Esophagus muscularis mucosa (tissue), 4 donors: ENCODE data around the gene RADIL. TPM values are rescaled to one million over a fixed set of nuclear protein-coding genes. Genes with fewer than 3 reads are reported as not detected.

Experiments
- DNase-seq: peaks from one replicate; pipeline ENCODE4 v3.0.0-alpha.2; 2017; ENCODE audit errors: extremely low spot score
- H3K27ac ChIP-seq, 4 donors: fragments of 200-600 bp; sonication (generic); replicated peaks in 1 of 4; 1 replicate in 3 of 4; 2 replicates in 1 of 4; pipeline ENCODE4 v1.5.1; 2016 to 2019; ENCODE audit warnings: mild to moderate bottlenecking in 1 of 4
- H3K27me3 ChIP-seq, 4 donors: fragments of 200-600 bp; sonication (generic); one replicate each; pipeline versions ENCODE4 v1.5.1 to v1.6.0; 2016 to 2019
- H3K36me3 ChIP-seq, 4 donors: fragments of 200-600 bp; sonication (generic); one replicate each; pipeline ENCODE4 v1.5.1; 2016 to 2019
- H3K4me1 ChIP-seq, 4 donors: fragments of 200-600 bp; sonication (generic); one replicate each; pipeline ENCODE4 v1.5.1; 2016 to 2019
- H3K4me3 ChIP-seq, 4 donors: fragments of 200-600 bp; sonication (generic); 1 replicate in 2 of 4; 2 replicates in 2 of 4; pipeline ENCODE4 v1.5.1; 2016 to 2019; ENCODE audit warnings: mild to moderate bottlenecking in 4 of 4, moderate library complexity in 1 of 4
- H3K9me3 ChIP-seq, 4 donors: fragments of 200-600 bp; sonication (generic); 1 replicate in 3 of 4; 2 replicates in 1 of 4; pipeline ENCODE4 v1.5.1; 2016 to 2019
- EP300 ChIP-seq: sonication (generic); formaldehyde crosslinking; IDR thresholded peaks from one replicate; pipeline ENCODE4 v1.6.1; 2017; ENCODE audit warnings: antibody characterized with exemption
- POLR2A ChIP-seq: fragments of 450-650 bp; IDR thresholded peaks from one replicate; pipeline ENCODE4 v1.6.1; 2017; ENCODE audit warnings: antibody characterized with exemption, moderate library complexity, mild to moderate bottlenecking, low read depth
- POLR2AphosphoS5 ChIP-seq, 2 donors: sonication (generic); formaldehyde crosslinking; IDR thresholded peaks; one replicate each; pipeline ENCODE4 v1.6.1; 2017; ENCODE audit warnings: antibody characterized with exemption in 2 of 2
- WGBS: methylation state at CpG from one replicate; pipeline ENCODE4 v1.1.5; 2018; 5-methylcytosine and 5-hydroxymethylcytosine counted together
- intact Hi-C: fragments of 100-400 bp; cut with DNase I; formaldehyde crosslinking; loops from one replicate; pipeline ENCODE4 v1.15.1; 2023
- small RNA-seq, 3 donors: library from RNA; depleted of rRNA; stranded (forward); fragments of <200 nt; gene quantifications; one replicate each; pipeline ENCODE3, GENCODE V24; 2016
- total RNA-seq, 4 donors: library from RNA; depleted of rRNA; stranded (reverse); fragments of >200 nt; gene quantifications; one replicate each; pipeline versions ENCODE4 v1.1.0 to v1.2.1, GENCODE V29; 2016
- TF ChIP-seq, protein P1 (sequence below), 3 experiments: fragments of 200-600 bp in 2 of 3; fragments of 450-650 bp in 1 of 3; sonication (generic) in 2 of 3; IDR thresholded peaks; one replicate each; pipeline ENCODE4 v1.5.1; 2017 to 2019; ENCODE audit warnings: antibody characterized with exemption in 3 of 3, mild to moderate bottlenecking in 2 of 3, moderate library complexity in 1 of 3

RADIL gene
- total RNA-seq, 4 donors from 2014 or later = 6.5 to 12.9 (median 12.1) TPM

DNA sequence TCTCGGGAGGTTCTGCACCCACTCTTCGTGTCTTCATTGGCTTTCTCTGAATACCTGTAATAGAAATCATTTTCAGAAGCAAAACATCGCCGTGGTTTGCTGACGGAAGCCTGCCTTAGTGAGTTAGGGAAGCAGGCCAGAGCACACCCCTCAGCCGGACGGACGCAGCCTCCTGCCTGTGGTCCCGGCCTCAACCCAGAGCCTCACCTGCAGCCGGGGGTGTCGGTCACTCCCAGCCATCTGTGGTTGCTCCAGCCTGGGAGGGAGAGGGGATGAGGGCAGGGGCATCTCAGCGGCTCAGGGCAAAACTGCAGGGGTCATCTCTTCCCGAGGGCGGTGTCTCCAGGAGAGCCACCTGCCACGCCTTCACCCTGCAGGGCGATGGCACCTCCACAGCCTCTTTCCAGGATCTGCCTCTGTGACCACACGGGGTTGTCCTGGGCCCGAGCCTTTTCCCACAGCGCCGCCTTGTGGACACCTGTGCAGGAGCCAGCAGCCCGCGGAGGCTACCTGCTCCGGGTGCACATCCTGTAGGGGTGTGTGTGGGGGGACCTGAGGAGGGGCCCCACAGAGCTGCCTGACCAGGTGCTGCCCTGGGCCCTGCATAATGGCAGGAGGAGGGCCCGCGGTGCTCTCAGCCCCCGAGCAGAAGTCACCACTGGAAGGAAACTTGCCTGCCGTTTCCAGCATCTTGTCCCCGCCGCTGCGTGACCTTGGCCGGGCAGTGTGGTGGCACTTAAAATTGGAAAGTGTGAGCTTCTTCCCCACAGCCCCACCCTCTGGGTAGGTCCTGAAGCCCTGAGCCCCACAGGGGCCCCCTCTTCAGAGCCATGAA, 129.7 kb downstream of the RADIL start:
- intact Hi-C loops = loop anchor here (2.0 to 5.0 kb wide), 2 partner anchors 71 to 112 kb away; partner anchors contain the start of gene FOXK1
- TF ChIP-seq POLR2AphosphoS5 (IDR thresholded peaks at IDR 0.05) (peak; percentile 35 to 63), POLR2A (no peak), EP300 (no peak)
- TF ChIP-seq, protein P1, sequence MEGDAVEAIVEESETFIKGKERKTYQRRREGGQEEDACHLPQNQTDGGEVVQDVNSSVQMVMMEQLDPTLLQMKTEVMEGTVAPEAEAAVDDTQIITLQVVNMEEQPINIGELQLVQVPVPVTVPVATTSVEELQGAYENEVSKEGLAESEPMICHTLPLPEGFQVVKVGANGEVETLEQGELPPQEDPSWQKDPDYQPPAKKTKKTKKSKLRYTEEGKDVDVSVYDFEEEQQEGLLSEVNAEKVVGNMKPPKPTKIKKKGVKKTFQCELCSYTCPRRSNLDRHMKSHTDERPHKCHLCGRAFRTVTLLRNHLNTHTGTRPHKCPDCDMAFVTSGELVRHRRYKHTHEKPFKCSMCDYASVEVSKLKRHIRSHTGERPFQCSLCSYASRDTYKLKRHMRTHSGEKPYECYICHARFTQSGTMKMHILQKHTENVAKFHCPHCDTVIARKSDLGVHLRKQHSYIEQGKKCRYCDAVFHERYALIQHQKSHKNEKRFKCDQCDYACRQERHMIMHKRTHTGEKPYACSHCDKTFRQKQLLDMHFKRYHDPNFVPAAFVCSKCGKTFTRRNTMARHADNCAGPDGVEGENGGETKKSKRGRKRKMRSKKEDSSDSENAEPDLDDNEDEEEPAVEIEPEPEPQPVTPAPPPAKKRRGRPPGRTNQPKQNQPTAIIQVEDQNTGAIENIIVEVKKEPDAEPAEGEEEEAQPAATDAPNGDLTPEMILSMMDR (IDR thresholded peaks at IDR 0.05) = peak; percentile 87 to 94 (median 93)
- peaks cover 18 to 40% (median 32%) of the 10 kb centered on the region in 4 donors for H3K4me1 ChIP-seq
- no peaks in the 10 kb centered on the region for H3K27me3 ChIP-seq
- 53% methylated on average over 17 of the region's 31 CpGs for WGBS
- H3K9me3 ChIP-seq = no peaks in the 10 kb centered on the region
- no peak for DNase-seq
- peaks cover 34 to 84% (median 51%) of the 10 kb centered on the region in 4 donors for H3K36me3 ChIP-seq
- no peak overlapping the region for H3K4me3 ChIP-seq
- H3K27ac ChIP-seq = peak overlapping the region; percentile 28 to 70 (median 46)

DNA sequence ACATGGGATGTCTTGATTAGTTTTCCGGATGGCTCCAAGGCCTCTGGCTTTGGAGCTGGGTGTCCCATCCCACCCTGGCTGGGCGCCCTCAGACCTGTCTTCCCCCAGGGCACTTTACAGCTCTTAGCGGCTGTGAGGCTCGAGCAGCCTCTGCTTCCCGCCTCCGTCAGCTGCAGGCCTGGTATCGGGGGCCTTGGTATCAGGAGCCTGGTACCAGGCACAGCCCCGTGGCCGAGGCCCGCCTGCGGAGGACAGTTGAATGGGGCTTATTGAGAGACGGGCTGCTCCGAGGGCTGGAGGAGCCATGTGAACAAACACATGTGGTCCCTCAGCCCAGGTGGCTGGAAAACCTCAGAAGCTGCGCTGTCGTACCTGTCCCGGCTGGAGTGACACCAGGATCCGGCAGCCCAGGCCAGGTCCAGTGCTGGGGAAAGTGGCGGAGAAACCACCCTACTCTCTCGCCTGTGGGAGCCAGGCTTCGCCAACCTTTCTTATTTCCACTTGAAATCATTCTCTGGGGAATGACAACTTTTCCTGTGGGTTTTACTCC, 132.0 kb downstream of the RADIL start:
- WGBS = 93% methylated on average over 8 of the region's 20 CpGs
- intact Hi-C loops = loop anchor here (5.0 kb wide), 1 partner anchor 109 kb away; no protein-coding TSS in a partner anchor
- H3K9me3 ChIP-seq = no peaks in the 10 kb centered on the region
- peaks cover 15 to 66% (median 34%) of the 10 kb centered on the region in 4 donors for H3K36me3 ChIP-seq
- TF ChIP-seq, protein P1 (IDR thresholded peaks at IDR 0.05) = no peak
- TF ChIP-seq POLR2A (no peak), EP300 (no peak), POLR2AphosphoS5 (IDR thresholded peaks at IDR 0.05) (no peak)
- peaks cover 41 to 63% (median 55%) of the 10 kb centered on the region in 4 donors for H3K4me1 ChIP-seq
- H3K27ac ChIP-seq = peak overlapping the region in 2 of 4 donors; percentile 43 to 70
- no peak overlapping the region for H3K4me3 ChIP-seq
- no peaks in the 10 kb centered on the region for H3K27me3 ChIP-seq
- DNase-seq = no peak

DNA sequence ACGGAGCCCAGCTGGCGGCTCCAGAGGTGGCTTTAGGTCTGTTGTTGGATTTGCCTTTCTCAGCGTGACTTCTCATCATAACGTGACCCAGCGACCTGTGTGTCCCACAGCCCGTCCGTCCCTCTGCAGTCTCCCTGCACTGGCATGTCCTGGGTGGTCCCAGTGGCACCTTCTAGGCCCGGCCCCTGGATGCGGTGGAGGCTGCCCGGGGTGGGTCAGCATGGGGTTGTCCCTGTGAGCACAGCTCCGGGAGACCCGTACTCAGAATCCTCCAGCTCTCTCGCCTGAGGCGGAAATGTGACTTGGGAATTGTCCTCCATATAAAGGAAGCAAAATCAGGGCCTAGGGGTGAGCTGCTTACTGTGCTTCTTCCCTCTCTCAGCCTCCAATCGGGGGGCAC, 133.7 kb downstream of the RADIL start:
- Histone ChIP-seq H3K27ac (peak overlapping the region; percentile 24 to 94 (median 87)), H3K36me3 (peaks cover 2 to 49% (median 17%) of the 10 kb centered on the region in 4 donors), H3K4me3 (no peak overlapping the region), H3K27me3 (no peaks in the 10 kb centered on the region), H3K4me1 (peaks cover 50 to 79% (median 69%) of the 10 kb centered on the region in 4 donors), H3K9me3 (no peaks in the 10 kb centered on the region)
- intact Hi-C loops = loop anchor here (5.0 kb wide), 1 partner anchor 107 kb away; no protein-coding TSS in a partner anchor
- WGBS = 85% methylated on average over 15 of the region's 15 CpGs
- DNase-seq = no peak
- TF ChIP-seq POLR2AphosphoS5 (IDR thresholded peaks at IDR 0.05) = no peak
- no peak for TF ChIP-seq POLR2A
- TF ChIP-seq, protein P1 (IDR thresholded peaks at IDR 0.05) = no peak
- no peak for TF ChIP-seq EP300

DNA sequence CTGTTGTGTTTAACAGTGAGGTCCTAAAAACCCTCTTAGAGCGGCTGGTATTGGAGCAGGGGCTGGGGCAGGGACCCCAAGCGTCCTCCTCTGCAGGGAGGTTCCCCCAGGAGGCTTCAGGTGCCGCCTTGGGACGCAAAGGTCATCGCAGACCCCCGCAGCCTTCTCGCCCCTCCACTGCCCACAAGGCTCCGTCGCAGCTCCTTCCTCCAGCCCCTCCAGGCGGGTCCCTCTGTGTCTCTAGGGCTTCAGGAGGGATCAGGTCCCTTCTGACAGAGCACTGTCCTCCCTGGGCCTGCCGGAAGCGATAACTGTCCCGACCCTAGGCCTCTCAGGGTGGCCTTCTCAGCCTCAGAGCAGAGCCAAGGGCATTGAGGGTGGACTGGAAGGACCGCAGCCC, 134.2 kb downstream of the RADIL start:
- TF ChIP-seq EP300 (no peak), POLR2A (no peak), POLR2AphosphoS5 (IDR thresholded peaks at IDR 0.05) (no peak)
- TF ChIP-seq, protein P1 (IDR thresholded peaks at IDR 0.05) = no peak
- Histone ChIP-seq H3K4me1 (peaks cover 54 to 80% (median 70%) of the 10 kb centered on the region in 4 donors), H3K27me3 (no peaks in the 10 kb centered on the region), H3K9me3 (no peaks in the 10 kb centered on the region), H3K4me3 (no peak overlapping the region), H3K36me3 (peaks cover 0 to 45% (median 13%) of the 10 kb centered on the region in 4 donors), H3K27ac (peak overlapping the region; percentile 24 to 94 (median 87))
- intact Hi-C loops = no loop called here
- 89% methylated on average over 14 of the region's 14 CpGs for WGBS
- DNase-seq = no peak

Small RNA genes within 50 kb of the gene (small RNA-seq; reads per million reads assigned to genes)
- gene MIR4656 (0 reads per million in 3 donors), gene RF00019 (0 reads per million in 3 donors)

Other genes starting within 250 kb of the RADIL start
- gene FOXK1, start 201.4 kb downstream of the RADIL start, total RNA-seq = 10 to 100 TPM; 23.4 to 46.1 (median 36.3) TPM
- 10 to 100 TPM; 25.7 to 37.3 (median 31.5) TPM for gene AP5Z1, start 108.1 kb downstream of the RADIL start, total RNA-seq
- gene PAPOLB, start 21.7 kb downstream of the RADIL start, total RNA-seq = under 1 TPM; 0.17 to 0.46 (median 0.37) TPM
- gene MMD2, start 75.5 kb upstream of the RADIL start, total RNA-seq = not detected
- 10 to 100 TPM in 1 of 4 donors, 1 to 10 TPM in 3; 8.6 to 10.4 (median 9.5) TPM for gene RBAK, start 162.1 kb upstream of the RADIL start, total RNA-seq